OCI-LY7 (cell line): ENCODE measurements around the gene COX4I1. TPM values are rescaled to one million over a fixed set of nuclear protein-coding genes. Genes with fewer than 3 reads are reported as not detected.

Experiments used
- BruUV-seq: library from RNA; stranded (reverse); fragments of 400-500 nt; replicated peaks from 2 replicates; lab custom pipeline; 2021; lab: Mats Ljungman, UMichigan
- CTCF ChIA-PET: fragments of 300-600 bp; sonication (Branson Sonifier 250); formaldehyde crosslinking; loops from one replicate; lab custom pipeline; 2022; ENCODE audit warnings: antibody characterized with exemption; ENCODE audit not compliant: unreplicated experiment; lab: Charles Lee
- POLR2A ChIA-PET: fragments of 300-600 bp; sonication (Branson Sonifier 250); formaldehyde crosslinking; loops from one replicate; lab custom pipeline; 2022; ENCODE audit warnings: antibody characterized with exemption; lab: Charles Lee
- DNase-seq: peaks from one replicate; pipeline ENCODE4 v3.0.0-alpha.2; 2015; ENCODE audit warnings: low spot score
- H2AFZ ChIP-seq: fragments of 200-600 bp; sonication (generic), shearing (Covaris generic); 2 replicates; pipeline ENCODE4 v1.6.1; 2014; ENCODE audit warnings: mild to moderate bottlenecking, antibody characterized with exemption, low read length, moderate library complexity
- H3K27ac ChIP-seq: fragments of 200-600 bp; sonication (generic); 2 replicates; pipeline ENCODE4 v1.5.1; 2014; ENCODE audit warnings: mixed run types, low read depth, mild to moderate bottlenecking, moderate library complexity, low read length, inconsistent platforms; ENCODE audit not compliant: poor library complexity, severe bottlenecking
- H3K36me3 ChIP-seq: fragments of 200-600 bp; sonication (generic); 2 replicates; pipeline ENCODE4 v1.6.1; 2014; ENCODE audit warnings: mild to moderate bottlenecking, antibody characterized with exemption, low read length, moderate library complexity, mixed read lengths; ENCODE audit not compliant: insufficient read depth
- H3K4me1 ChIP-seq: fragments of 200-600 bp; sonication (generic); 2 replicates; pipeline ENCODE4 v1.5.1; 2014; ENCODE audit warnings: mild to moderate bottlenecking, low read length; ENCODE audit not compliant: insufficient read depth, poor library complexity, severe bottlenecking
- H3K4me2 ChIP-seq: fragments of 200-600 bp; sonication (generic); 2 replicates; pipeline ENCODE4 v1.6.1; 2014; ENCODE audit warnings: mild to moderate bottlenecking, low read length
- H3K4me3 ChIP-seq: fragments of 200-600 bp; sonication (generic); 2 replicates; pipeline ENCODE4 v1.5.1; 2014; ENCODE audit warnings: mild to moderate bottlenecking, low read depth, low read length; ENCODE audit not compliant: poor library complexity, severe bottlenecking
- H3K79me2 ChIP-seq: fragments of 200-600 bp; sonication (generic); 2 replicates; pipeline ENCODE4 v1.6.1; 2016; ENCODE audit warnings: low read depth, mild to moderate bottlenecking, low read length, moderate library complexity, mixed read lengths; ENCODE audit not compliant: insufficient read depth
- H3K9me2 ChIP-seq: fragments of 200-600 bp; sonication (generic); 2 replicates; pipeline ENCODE4 v1.6.1; 2016; ENCODE audit warnings: mild to moderate bottlenecking, low read length, mixed read lengths; ENCODE audit not compliant: insufficient read depth
- H3K9me3 ChIP-seq: fragments of 200-600 bp; sonication (generic); 2 replicates; pipeline ENCODE4 v1.6.1; 2014; ENCODE audit warnings: mild to moderate bottlenecking, mixed run types, low read length, mixed read lengths
- H4K20me1 ChIP-seq: fragments of 200-600 bp; sonication (generic); 2 replicates; pipeline ENCODE4 v1.6.1; 2014; ENCODE audit warnings: mild to moderate bottlenecking, antibody characterized with exemption, low read length, moderate library complexity, mixed read lengths; ENCODE audit not compliant: insufficient read depth
- CTCF ChIP-seq: fragments of 200-600 bp; sonication (generic); conservative IDR thresholded peaks from 2 replicates; pipeline ENCODE4 v1.5.1; 2014; ENCODE audit warnings: mild to moderate bottlenecking, antibody characterized with exemption, low read length, moderate library complexity, mixed read lengths
- EZH2phosphoT487 ChIP-seq: fragments of 200-600 bp; sonication (generic); IDR thresholded peaks from 2 replicates; pipeline ENCODE4 v1.6.1; 2018; ENCODE audit warnings: low read depth, borderline replicate concordance, mild to moderate bottlenecking, mixed run types, antibody characterized with exemption, low read length, moderate library complexity, mixed read lengths
- intact Hi-C: fragments of 100-400 bp; cut with micrococcal nuclease; formaldehyde crosslinking; loops from one replicate; pipeline ENCODE4 v1.10.0; 2022; ENCODE audit not compliant: unreplicated experiment
- total RNA-seq, 2 experiments: library from RNA; depleted of rRNA in 1 of 2; stranded (reverse); fragments of >200 nt in 1 of 2; shearing (Covaris generic) in 1 of 2; gene quantifications; 2 replicates each; pipeline ENCODE4 v1.2.3, GENCODE V29; 2014 to 2022

Gene COX4I1
- total RNA-seq, 2 experiments from 2014 or later: 542 to 569 TPM

- no TSS peak for BruUV-seq
- Histone ChIP-seq H3K79me2 (no peaks in the 10 kb centered on the region), H2AFZ (no peak overlapping the region), H3K4me3 (peak overlapping the region; percentile 44), H3K4me2 (peak overlapping the region; percentile 92), H3K9me2 (no peaks in the 10 kb centered on the region), H3K9me3 (no peaks in the 10 kb centered on the region), H3K36me3 (no peaks in the 10 kb centered on the region), H4K20me1 (no peaks in the 10 kb centered on the region), H3K4me1 (peaks cover 97% of the 10 kb centered on the region), H3K27ac (no peak overlapping the region)
- ChIA-PET POLR2A (interaction anchor here (1.4 kb wide), 1 partner anchor 45 kb away, joined by 3 read pairs; no protein-coding TSS in a partner anchor), CTCF (interaction anchor here (1.0 to 1.2 kb wide), 3 partner anchors 10 to 34 kb away, joined by 3 read pairs; no protein-coding TSS in a partner anchor)
- TF ChIP-seq CTCF (no peak), EZH2phosphoT487 (no peak)
- peak; percentile 24 for DNase-seq
- intact Hi-C loops: loop anchor here (10.0 kb wide), 1 partner anchor 447 kb away; no protein-coding TSS in a partner anchor
Observed at GRCh38 chr16:85751698-85752501, 47.6 kb upstream of the COX4I1 start.

- peaks cover 97% of the 10 kb centered on the region for H3K4me1 ChIP-seq
- TF ChIP-seq EZH2phosphoT487: no peak
- peak; percentile 69 for TF ChIP-seq CTCF
- H3K4me2 ChIP-seq: peak overlapping the region; percentile 92
- H3K9me2 ChIP-seq: no peaks in the 10 kb centered on the region
- CTCF ChIA-PET: interaction anchor here (1.0 to 1.2 kb wide), 3 partner anchors 9 to 33 kb away, joined by 3 read pairs; no protein-coding TSS in a partner anchor
- H3K36me3 ChIP-seq: no peaks in the 10 kb centered on the region
- H2AFZ ChIP-seq: no peak overlapping the region
- peak; percentile 66 for DNase-seq
- POLR2A ChIA-PET: interaction anchor here (1.4 kb wide), 2 partner anchors 7 to 44 kb away, joined by 3 read pairs; no protein-coding TSS in a partner anchor
- H3K4me3 ChIP-seq: no peak overlapping the region
- H4K20me1 ChIP-seq: no peaks in the 10 kb centered on the region
- no TSS peak for BruUV-seq
- no peak overlapping the region for H3K27ac ChIP-seq
- no peaks in the 10 kb centered on the region for H3K79me2 ChIP-seq
- H3K9me3 ChIP-seq: no peaks in the 10 kb centered on the region
- intact Hi-C loops: loop anchor here (10.0 kb wide), 1 partner anchor 448 kb away; no protein-coding TSS in a partner anchor
Observed at GRCh38 chr16:85752511-85753420, 46.7 kb upstream of the COX4I1 start.
